ENCODE measurements around the gene SPTLC3.

DNA sequence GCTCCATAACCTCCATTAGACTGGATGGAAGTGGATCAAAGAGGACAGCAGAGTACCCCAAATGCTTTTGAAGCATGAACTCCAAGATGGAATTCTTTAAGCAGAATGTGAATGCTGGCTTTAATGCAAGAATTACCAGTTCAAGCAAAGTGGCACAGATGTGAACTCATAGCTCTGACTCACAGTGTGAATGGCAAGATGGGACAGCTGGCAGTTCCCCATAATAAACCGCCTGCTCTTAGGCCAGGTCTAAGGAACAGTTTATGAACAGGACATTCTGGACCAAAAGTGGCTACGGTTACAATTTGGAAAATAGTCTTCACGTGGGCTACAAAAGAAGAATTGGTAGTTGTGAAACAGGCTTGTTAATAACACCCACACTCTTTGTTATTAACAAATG is 76.5 kb downstream of the SPTLC3 start:
- TF ChIP-seq, protein P1, sequence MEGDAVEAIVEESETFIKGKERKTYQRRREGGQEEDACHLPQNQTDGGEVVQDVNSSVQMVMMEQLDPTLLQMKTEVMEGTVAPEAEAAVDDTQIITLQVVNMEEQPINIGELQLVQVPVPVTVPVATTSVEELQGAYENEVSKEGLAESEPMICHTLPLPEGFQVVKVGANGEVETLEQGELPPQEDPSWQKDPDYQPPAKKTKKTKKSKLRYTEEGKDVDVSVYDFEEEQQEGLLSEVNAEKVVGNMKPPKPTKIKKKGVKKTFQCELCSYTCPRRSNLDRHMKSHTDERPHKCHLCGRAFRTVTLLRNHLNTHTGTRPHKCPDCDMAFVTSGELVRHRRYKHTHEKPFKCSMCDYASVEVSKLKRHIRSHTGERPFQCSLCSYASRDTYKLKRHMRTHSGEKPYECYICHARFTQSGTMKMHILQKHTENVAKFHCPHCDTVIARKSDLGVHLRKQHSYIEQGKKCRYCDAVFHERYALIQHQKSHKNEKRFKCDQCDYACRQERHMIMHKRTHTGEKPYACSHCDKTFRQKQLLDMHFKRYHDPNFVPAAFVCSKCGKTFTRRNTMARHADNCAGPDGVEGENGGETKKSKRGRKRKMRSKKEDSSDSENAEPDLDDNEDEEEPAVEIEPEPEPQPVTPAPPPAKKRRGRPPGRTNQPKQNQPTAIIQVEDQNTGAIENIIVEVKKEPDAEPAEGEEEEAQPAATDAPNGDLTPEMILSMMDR (IDR thresholded peaks at IDR 0.05), result no peak
- TF ChIP-seq POLR2A (IDR thresholded peaks at IDR 0.05), result no peak

All from Peyer's patch (tissue), 4 donors.